ENCODE results near the gene RAPGEF1.
"Not testable (repeated sequence)": the region's sequence is repeated elsewhere in the genome, so short reads cannot be mapped to it uniquely, and the experiment has no call there.

The RAPGEF1 gene

DNA sequence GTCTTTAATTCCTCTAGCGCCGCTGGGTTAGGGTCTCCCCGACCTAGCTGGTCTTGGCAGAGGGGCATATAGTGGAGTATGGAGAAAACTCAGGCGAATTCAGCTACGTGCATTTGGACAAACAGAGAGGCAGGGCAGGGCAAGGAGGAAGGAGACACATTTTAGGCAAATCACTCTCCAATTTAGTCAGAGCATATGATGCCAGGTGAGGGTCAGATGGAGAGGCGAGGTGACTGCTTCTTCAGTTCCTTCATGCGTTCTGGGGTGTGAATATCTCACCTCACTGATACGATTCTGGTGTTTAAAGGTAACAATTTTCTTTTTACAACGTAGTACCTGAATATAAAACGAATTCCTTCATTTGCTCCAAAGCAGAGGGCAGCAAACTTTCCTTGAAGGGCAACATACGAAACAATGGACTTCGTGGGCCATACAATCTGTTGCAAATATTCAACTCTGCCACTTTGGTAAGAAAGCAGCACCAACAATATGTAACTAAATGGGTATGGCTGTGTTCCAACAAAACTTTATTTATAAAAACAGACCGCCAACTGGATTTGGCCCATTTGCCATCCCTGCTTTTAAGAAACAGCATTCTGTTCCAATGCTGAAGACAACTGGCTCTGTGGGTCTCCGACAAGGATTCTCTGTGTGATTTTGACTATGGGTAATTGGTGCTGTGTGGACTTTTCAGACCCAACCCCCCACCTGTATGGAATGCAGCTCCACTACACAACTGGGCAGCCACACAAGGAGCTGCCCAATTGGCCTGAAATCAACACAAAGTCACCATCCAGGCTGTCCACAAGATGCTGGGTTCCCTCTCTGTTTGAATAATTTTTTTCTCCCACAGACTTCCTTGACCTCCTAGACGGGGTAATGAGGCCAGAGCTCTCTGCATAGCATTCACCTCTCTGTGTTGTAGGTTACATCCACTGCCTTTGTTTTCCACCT, 53.8 kb downstream of the RAPGEF1 start:
- no peak for DNase-seq

DNA sequence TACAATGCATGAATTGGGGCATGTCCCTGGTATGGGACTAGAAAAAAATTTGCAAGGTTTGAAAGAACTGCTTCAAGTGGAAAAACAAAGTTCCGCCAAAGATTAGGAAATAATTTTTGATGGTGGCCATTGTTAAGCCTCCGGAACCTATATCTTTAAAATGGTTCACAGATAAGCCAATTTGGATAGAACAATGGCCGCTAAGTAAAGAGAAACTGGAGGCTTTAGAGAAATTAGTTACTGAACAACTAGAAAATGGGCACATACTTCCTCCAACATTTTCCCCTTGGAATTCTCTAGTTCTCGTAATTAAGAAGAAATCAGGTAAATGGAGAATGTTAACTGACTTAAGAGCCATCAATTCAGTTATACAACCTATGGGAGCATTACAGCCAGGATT, 56.8 kb downstream of the RAPGEF1 start:
- not testable (repeated sequence) for DNase-seq

DNA sequence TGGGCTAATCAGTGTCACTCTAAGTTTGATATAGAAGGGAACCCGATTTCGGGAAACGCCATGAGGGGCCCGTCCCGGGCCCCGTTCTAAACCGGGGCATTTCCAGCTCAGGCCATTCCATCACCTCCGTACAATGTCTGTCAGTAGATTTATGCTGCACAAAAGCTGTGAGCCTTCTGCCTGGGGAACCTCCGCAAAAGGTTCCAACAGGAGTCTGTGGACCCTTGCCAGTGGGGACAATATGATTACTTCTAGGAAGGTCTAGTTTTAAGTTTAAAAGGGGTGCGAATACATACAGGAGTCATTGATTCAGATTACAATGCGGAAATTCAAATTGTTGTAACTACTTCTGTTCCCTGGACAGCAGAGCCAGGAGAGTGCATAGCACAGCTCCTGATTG, 57.6 kb downstream of the RAPGEF1 start:
- no peak for DNase-seq

DNA sequence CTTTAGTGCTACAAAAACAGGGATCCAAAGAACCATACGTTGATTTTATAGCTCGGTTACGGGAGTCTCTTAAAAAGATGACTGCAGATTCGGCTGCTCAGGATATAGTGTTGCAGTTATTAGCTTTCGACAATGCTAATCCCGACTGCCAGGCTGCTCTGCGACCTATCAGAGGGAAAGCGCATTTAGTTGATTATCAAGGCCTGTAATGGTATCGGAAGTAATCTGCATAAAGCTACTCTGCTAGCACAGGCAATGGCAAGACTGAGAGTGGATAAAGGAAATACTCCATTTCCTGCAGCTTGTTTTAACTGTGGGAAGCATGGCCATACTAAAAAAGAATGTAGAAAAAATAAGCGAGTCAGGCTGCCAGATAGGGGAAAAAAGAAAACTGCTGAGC, 58.0 kb downstream of the RAPGEF1 start:
- not testable (repeated sequence) for DNase-seq

DNA sequence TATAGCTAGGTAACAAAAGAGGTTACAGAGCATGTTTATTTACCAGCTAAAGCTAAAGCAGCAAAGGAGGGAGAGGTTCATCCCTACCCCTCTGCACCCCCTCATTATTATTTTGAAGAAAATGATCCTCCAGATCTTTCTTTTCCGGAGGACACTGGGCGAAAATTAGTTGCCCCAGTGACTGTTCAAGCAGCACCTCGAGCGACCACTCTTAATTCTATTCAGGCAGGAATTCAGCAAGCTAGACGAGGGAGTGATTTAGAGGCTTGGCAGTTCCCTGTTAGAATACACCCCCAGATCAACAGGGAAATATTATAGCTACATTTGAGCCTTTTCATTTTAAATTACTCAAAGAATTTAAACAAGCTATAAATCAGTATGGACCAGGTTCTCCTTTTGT, 58.8 kb downstream of the RAPGEF1 start:
- DNase-seq, result not testable (repeated sequence)

DNA sequence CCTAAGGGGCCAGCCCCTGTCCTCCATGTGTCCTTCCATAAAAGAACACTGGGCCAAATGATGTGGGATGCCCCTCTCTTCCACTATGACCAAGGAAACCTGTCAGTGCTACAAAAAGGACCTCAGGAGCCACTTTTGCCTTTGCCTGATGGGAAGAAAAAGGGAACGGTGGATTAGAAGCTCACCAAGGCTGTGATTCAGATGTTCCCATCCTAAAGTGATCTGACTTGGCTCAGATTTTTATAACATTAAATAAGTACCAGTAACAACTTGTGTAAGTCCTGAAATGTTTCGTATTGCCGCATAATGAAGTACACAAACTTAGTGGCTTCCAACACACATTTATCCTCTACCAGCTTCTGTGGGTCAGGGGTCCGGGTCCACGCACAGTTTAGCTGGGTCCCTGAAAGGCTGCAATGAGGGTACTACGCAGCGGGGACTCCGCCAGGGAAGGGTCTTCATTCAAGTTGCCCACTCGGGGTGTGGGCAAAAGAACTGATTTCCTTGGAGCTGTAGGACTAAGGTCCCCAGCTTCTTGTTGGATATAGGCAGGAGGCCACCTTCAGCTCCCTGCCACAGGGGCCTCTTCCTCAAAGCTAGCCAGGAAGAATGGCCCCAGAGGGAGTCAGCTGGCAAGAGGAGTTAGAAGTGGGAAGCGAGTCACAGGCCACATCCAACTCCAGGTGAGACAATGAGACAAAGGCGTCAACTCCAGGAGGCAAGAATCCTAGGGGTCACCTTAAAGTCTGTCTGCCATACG, 60.4 kb downstream of the RAPGEF1 start:
- DNase-seq, result no peak

DNA sequence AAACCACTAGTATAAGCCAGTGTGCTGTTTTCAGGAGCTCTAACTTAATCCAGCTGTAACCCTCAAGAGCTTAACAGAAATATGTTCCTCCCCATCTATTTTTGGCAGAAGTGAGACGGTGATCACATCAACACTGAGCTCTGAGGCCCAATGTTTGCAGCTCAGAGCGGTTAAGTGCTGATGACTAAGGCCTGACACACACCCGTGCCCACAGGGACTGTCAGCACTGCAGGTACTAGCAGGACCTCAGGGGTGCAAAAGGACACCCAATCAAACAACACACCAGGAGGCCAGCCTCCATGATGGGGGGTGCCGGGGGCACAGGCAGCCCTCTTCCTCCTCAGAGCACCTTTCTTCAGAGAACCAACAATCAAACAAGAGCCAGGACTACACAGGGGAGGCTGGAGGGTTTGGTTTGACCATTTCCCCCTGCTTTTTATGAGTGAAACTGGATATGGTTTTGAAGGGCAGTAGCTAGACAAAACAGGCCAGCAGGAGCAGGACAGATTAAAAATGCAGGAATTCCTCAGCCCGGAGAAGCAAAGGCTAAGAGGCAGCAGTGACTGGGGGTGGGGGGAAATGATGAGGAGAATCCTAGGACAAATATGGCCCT, 61.3 kb downstream of the RAPGEF1 start:
- peak; percentile 66 for DNase-seq

DNA sequence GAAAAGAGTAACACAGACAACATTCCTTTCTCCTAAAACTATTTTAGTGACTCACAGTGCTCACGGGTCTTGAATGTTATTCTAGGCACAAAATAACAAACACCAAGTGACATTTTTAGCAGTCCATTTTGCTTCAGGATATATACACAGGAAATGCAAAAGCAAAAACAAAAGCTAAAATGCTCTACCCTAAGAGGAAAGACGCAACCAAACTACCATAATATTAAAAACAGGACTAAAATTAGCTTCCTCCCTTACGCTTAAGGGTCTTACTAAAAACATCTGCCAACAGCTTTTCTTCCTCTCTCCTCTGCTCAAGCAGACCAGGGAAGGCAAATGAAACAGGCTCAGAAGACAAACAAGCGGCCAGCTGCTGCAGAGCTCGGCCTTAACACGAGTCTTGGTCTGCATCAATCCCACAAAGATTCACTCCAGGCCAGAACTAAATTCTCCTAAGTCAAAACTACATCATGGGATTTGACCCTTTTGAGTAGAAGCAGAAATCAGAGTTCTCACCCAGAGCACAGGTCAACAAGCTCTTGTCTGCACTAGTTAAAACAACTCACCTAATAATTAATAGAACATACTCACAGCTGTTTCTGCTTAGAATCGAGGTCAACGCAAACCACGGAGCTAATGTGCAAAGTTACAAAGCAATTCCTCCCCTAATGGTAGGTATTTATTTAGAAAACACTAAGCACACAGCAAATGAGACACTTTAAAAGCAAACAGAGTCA, 62.3 kb downstream of the RAPGEF1 start:
- DNase-seq, result no peak

DNA sequence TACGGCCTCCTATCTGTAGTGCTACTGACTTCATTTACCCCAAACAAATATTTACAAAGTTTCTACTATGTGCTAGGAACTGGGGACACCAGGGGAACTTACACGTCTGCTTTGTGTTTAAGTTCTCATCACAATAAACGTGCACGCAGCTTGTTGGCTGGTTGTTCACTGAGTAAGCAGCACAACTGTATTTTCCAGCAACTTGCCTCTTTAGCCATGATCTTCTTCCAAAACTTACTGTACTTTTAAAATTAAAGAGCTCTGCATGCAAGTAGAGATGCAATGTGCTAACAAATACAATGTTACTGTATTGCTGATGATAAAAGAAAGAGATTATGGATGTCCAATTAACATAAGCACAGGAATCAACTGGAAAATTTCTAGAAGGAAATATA, 62.8 kb downstream of the RAPGEF1 start:
- DNase-seq, result no peak

DNA sequence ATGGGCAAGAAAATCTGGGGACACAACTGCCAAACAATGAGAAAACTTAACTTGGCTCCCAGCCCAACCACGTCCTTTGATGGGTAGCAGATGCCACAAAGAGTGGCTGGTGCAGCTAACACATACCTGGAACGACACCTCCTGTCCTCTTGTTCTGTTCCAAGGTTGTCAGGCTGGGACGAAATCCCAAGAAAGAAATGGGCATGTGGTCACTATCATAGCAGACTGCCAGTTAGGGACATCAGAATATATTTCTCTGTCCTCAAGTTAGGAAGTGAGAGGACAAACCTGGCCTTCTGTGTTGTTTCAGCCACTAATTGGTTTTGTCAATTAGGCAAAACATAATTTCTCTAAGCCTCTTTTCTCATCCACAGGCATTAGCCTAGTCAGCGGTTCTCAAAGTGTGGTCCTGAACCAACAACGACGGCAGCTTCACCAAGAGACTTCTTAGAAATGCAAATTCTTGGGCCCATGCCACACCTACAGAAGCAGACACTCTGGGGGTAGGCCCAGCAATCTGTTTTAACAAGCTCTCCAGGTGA, 63.4 kb downstream of the RAPGEF1 start:
- DNase-seq, result no peak

DNA sequence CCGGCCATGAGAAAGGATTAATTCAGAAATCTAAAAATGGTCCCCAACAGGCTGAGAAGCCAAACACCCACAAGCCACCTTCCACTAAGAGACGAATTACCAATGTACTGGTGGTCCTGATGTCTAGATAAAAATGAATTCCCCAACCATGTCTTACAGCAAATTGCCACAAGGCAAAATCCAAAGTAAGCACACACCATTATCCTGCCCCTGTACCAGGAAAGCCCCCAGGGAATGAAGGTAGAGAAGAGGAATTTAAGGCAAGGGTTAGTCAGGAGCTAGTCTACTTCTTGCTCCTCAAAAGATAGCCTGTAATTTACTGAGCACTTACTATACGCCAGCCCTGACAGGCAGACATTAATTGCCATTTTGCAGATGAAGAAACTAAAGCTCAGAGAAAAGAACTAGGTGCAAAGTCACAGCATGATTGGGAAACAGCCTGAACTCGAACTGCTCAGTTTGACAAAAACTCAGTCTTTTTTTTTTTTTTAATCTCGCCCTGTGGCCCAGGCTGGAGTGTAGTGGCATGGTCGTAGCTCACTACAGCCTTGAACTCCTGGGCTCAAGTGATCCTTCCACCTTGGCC, 64.3 kb downstream of the RAPGEF1 start:
- DNase-seq, result no peak

DNA sequence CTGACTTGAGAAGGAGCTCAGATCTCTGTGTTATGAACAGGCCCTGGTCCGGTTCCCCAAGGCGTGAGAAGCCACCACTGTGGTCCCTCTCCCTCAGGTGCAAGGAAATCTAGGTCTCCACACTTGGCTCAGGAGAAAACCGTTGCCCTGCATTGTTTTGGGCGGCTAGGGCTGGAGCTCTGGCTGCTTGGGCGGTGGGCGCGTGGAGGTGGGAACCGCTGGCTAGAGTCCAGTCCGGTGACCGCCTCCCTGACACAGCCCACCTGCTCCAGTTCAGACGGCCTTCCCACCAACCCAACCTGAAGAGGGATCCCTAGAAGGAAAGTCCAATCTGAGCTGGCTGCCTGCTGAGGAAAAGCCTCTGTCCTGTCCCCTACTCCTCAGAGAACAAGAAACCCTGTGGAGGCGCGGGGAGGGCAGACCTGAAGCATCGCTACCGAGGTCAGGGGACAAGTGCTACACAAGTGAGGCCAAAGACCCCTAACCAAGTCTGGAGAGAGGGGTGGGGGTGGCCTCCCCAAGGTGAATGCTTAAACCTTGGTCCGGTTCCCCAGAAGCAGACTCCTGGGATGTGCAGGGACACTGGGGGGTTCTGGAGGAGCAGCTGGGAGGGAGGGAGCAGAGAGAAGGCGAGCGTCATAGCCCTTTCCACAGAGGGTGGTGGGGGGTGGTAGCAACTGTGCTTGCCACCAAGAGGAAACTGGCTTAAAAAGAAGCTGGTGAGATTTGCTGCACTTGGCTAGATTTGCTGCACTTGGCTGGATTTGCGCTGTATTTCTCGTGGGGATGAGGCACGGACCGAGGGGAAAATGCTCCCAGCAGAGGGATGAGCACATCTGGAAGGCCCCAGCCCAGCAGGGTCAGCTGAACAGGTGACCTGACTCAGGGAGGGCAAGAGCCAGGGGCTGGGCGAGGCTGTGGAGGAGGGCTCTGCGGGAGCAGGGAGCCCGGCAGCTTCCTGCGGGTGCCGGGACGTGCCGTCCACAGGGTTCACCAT, 65.2 kb downstream of the RAPGEF1 start:
- no peak for DNase-seq

DNA sequence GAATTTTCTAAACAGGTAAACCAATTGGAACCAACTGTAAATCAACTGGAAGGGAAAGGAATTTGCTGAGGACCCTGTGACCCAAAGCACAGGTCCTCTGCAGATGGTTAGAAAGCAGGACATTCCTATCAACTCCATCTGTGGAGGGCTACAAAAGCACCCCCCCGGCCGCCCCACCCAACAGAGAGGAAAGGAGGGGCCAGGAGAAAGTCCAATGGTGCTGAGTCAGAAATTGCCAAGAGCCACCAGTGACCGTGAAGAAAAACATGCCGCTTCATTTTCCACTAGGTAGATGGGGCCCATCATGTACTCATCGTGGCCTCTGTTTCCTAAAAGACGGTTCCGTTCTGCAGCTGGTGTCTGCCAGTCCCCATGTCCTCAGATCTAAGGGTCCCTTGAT, 66.3 kb downstream of the RAPGEF1 start:
- DNase-seq, result no peak

DNA sequence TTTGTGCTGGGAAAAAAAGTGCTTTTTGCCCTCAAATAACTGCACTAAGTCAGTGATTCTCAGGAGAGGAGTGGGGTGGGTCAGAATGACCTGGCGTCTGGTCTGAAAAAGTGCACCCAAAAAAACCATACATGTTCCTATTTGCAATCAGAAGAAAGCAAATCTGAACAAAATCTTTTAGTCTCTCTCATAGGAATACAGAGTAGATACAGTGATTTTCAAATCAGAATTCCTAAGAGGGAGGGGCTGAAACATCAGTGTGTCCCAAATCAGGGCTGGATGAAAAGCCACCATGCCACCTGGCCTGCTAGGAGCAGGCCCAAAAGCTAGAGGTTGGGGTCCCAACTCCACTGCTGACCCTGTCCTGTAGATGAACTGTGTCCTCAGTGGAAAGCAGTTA, 66.8 kb downstream of the RAPGEF1 start:
- no peak for DNase-seq

DNA sequence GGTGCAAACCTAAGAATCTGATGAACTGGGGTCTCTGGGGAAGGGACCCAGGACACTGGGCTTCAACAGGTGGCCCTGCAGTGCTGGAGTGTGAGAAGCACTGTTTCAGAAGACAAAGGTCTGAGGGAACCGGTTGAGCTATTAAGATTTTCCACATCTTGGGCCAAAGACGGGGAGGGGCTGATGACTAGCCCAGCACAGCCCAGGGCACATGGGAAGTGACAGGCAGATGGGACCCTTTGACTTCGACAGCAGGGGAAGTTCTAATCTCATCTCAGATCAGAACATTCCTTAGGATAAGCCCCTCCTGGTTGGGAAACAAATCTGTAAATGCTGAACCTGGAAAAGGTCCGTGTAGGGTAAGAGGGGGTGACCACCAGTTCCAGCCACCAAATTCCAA, 67.4 kb downstream of the RAPGEF1 start:
- no peak for DNase-seq

DNA sequence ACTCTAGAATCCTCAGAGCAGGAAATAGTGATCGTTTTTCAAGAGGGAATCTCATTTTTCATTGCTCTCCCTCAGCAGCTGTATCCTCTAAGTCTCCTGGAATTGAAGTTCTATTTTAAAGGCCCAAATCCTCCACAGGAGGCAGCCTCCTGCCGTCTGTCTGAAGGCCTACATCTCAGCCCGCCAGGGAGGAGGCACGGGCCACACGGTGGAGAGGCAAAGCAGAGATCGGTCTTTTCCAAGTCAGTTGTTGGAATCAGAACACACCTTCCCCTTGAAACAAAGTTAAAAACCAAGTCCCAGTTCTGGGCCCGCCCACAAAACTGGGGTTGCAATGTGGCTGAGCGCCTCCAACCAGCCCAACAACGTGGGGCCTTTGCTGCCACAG, 68.7 kb downstream of the RAPGEF1 start:
- DNase-seq, result no peak

DNA sequence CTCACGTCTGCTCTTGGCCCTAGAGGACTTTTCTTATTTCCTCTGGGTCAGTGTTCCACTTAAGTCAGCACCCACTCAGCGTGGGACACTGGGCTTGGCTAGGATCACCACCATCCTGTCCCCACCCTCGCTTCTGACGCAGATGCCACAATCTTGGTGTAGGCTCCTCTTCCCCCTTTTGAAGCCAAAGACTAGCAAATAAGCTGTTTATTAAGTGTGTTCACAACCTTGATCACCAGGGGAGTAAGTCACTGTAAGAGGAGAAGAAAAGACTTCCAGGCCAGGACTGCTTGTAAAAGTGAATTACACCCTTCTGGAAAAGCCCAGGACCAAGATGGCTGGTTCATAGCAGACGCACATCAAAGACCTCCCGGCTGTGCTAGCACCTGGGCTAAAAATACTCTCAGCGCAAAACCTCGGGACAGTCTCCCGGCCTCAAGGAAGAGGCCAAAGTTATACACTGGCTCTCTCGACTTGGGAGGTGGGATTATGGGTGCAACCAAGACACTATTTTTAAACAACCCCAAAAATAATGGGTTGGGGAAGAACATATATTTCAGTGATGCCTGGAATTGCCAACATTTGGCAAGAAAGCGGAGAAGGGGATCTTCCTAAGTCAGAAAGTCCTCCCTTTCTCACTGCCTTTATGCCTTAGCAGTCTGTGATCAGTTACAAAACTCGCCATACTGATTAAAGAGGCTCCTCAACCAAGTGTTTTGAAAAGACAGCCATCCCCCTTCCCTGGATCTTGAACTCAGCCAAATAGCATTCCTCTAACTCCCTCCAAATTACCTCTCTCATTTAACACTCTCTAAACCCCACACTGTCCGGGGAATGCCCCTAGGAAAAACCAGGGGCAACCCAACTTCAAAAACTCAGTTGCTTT, 69.4 kb downstream of the RAPGEF1 start:
- DNase-seq, result no peak

DNA sequence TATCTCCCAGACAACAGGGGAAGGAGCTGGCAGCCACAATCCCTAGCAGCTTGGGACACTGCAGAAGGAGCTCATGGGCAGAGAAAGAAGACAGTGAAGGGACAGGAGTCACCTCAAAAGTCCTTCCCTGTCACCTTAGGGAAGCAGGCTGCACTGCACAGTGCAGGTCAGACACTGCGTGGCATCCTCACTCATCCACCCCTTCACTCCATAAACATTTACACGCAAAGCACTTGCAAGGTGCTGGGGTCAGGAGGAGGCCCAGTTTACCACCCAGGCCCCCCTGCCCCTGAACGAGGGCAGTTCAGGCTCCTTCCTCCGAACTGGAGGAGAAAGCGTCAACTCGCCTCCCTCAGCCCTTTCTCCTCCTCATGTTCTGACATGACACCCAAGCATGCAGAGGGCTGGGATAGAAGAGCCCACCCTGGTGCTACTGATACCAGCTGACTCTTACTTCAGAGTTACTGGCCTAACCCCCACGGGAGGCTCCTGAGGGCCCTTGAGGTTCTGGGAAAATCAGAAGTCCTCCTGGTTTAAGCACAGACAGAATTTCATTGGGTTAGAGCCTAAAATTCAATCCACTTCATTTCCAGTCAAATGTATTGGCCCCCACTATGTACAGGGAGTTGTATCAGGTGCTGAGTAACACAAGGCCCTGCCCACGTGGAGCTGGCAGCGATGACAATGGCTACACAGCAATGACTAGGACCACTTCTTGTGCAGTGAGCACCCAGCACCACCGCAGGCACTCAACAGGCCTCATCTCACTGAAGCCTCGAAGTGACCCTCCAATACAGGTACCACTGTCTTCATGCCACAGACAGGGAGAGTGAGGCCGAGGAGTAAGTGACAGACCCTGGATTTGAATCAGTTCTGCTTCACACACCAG, 70.4 kb downstream of the RAPGEF1 start:
- no peak for DNase-seq
